Measurements from ENCODE around the gene TNS4. TPM values are rescaled to one million over a fixed set of nuclear protein-coding genes. Genes with fewer than 3 reads are reported as not detected.
A peak's percentile ranks its signal among the peaks of the same experiment; 100 is the strongest.

TNS4 gene
- total RNA-seq, 1 experiment from 2014 or later, result 127 TPM

GRCh38 chr17:40459636-40460603 is 41.5 kb downstream of the TNS4 start:
- no peak overlapping the region for H3K4me2 ChIP-seq (ENCODE audit: low read length)
- no peak overlapping the region for H3K4me3 ChIP-seq (ENCODE audit: low read length)
- no peaks in the 10 kb centered on the region for H4K20me1 ChIP-seq (ENCODE audit: low read length)
- no peaks in the 10 kb centered on the region for H3K27me3 ChIP-seq (ENCODE audit: low read length)
- no peak overlapping the region for H3K9ac ChIP-seq (ENCODE audit: low read length)
- intact Hi-C loops (cut with micrococcal nuclease), result no loop called here
- no peak overlapping the region for H2AFZ ChIP-seq (ENCODE audit: low read length)
- CTCF ChIA-PET, result interaction anchor here (0.7 kb wide), 1 partner anchor 11 kb away, joined by 3 read pairs; no protein-coding TSS in a partner anchor
- no peaks in the 10 kb centered on the region for H3K79me2 ChIP-seq (ENCODE audit: low read length)
- H3K9me2 ChIP-seq (replicated peaks; ENCODE audit: low read length), result no peaks in the 10 kb centered on the region
- H3K9me3 ChIP-seq (ENCODE audit: low read length), result no peaks in the 10 kb centered on the region
- H3F3A ChIP-seq (ENCODE audit: low read length, unreplicated experiment), result peaks cover 6% of the 10 kb centered on the region
- BruUV-seq (replicated peaks), result no TSS peak
- ATAC-seq (peak; percentile 4), DNase-seq (peak; percentile 3)
- TF ChIP-seq CTCF (conservative IDR thresholded peaks at IDR 0.05; ENCODE audit: low read depth, low read length), result no peak
- no peak for TF ChIP-seq EZH2phosphoT487 (IDR thresholded peaks at IDR 0.05; ENCODE audit: borderline replicate concordance, low read length)
- no peak for TF ChIP-seq EZH2 (IDR thresholded peaks at IDR 0.05; ENCODE audit: low read length, unreplicated experiment)
- peaks cover 20% of the 10 kb centered on the region for H3K36me3 ChIP-seq (ENCODE audit: low read depth, low read length)
- no peak overlapping the region for H3K27ac ChIP-seq (ENCODE audit: low read length)
- POLR2A ChIA-PET (ENCODE audit: unreplicated experiment), result no interaction called here
- H3K4me1 ChIP-seq (ENCODE audit: insufficient read depth, low read length), result no peaks in the 10 kb centered on the region

GRCh38 chr17:40458851-40459482 is 42.5 kb downstream of the TNS4 start:
- Histone ChIP-seq H3F3A (ENCODE audit: low read length, unreplicated experiment) (peaks cover 6% of the 10 kb centered on the region), H3K4me1 (ENCODE audit: insufficient read depth, low read length) (no peaks in the 10 kb centered on the region), H3K9me2 (replicated peaks; ENCODE audit: low read length) (no peaks in the 10 kb centered on the region), H3K9me3 (ENCODE audit: low read length) (no peaks in the 10 kb centered on the region), H4K20me1 (ENCODE audit: low read length) (no peaks in the 10 kb centered on the region), H3K79me2 (ENCODE audit: low read length) (no peaks in the 10 kb centered on the region), H3K36me3 (ENCODE audit: low read depth, low read length) (peaks cover 28% of the 10 kb centered on the region), H3K4me3 (ENCODE audit: low read length) (no peak overlapping the region), H3K27ac (ENCODE audit: low read length) (no peak overlapping the region), H2AFZ (ENCODE audit: low read length) (no peak overlapping the region), H3K4me2 (ENCODE audit: low read length) (no peak overlapping the region), H3K27me3 (ENCODE audit: low read length) (no peaks in the 10 kb centered on the region), H3K9ac (ENCODE audit: low read length) (no peak overlapping the region)
- CTCF ChIA-PET, result interaction anchor here (0.7 kb wide), 1 partner anchor 10 kb away, joined by 3 read pairs; no protein-coding TSS in a partner anchor
- DNase-seq, result no peak
- no peak for ATAC-seq
- TF ChIP-seq EZH2phosphoT487 (IDR thresholded peaks at IDR 0.05; ENCODE audit: borderline replicate concordance, low read length) (no peak), CTCF (conservative IDR thresholded peaks at IDR 0.05; ENCODE audit: low read depth, low read length) (no peak), EZH2 (IDR thresholded peaks at IDR 0.05; ENCODE audit: low read length, unreplicated experiment) (no peak)
- no TSS peak for BruUV-seq (replicated peaks)
- intact Hi-C loops (cut with micrococcal nuclease), result no loop called here
- POLR2A ChIA-PET (ENCODE audit: unreplicated experiment), result no interaction called here
